Left lung (tissue), 10 donors: ENCODE measurements around the gene EVPL. TPM values are rescaled to one million over a fixed set of nuclear protein-coding genes. Genes with fewer than 3 reads are reported as not detected.

Experiments
- ATAC-seq: fragments of 200-7000 bp; cut with Tn5 transposase; one replicate; pipeline ENCODE4 v1.9.1; 2020; ENCODE audit warnings: moderate library complexity
- DNase-seq, 4 donors: peaks; one replicate each; pipeline ENCODE4 v3.0.0-alpha.2; 2013 to 2020
- H3K27ac ChIP-seq, 2 donors: fragments of 200-600 bp; sonication (generic) in 1 of 2; one replicate each; pipeline versions ENCODE4 v1.5.0 to v1.8.0; 2020 to 2021
- H3K27me3 ChIP-seq, 2 donors: fragments of 200-600 bp; sonication (generic) in 1 of 2; one replicate each; pipeline versions ENCODE4 v1.5.0 to v1.8.0; 2020 to 2021
- H3K36me3 ChIP-seq, 2 donors: fragments of 200-600 bp; sonication (generic) in 1 of 2; one replicate each; pipeline versions ENCODE4 v1.5.0 to v1.8.0; 2020 to 2021
- H3K4me1 ChIP-seq, 2 donors: fragments of 200-600 bp; one replicate each; pipeline ENCODE4 v1.8.0; 2021
- H3K4me3 ChIP-seq, 2 donors: fragments of 200-600 bp; sonication (generic) in 1 of 2; one replicate each; pipeline versions ENCODE4 v1.5.0 to v1.8.0; 2020 to 2021; ENCODE audit warnings: mild to moderate bottlenecking in 1 of 2
- H3K9me3 ChIP-seq, 2 donors: fragments of 200-600 bp; sonication (generic) in 1 of 2; one replicate each; pipeline versions ENCODE4 v1.5.0 to v1.8.0; 2020 to 2021
- intact Hi-C, 2 donors: fragments of 100-400 bp; cut with DNase I; formaldehyde crosslinking; loops; one replicate each; pipeline versions ENCODE4 v1.11.2 to v1.14.2; 2022
- polyA plus RNA-seq, 6 donors: library from polyadenylated mRNA; unstranded; fragments of 120-200 nt; gene quantifications; one replicate each; pipeline ENCODE4 v1.2.1, GENCODE V29; 2013; ENCODE audit not compliant: insufficient read length in 6 of 6
- total RNA-seq, 2 donors: library from RNA; stranded (reverse); fragmentation: NEBNext Ultra II Directional; extraction: Animal tissue kit (Norgen Biotek cat#: 25700); gene quantifications; one replicate each; pipeline ENCODE4 v1.2.1, GENCODE V29; 2021
- TF ChIP-seq, protein P1 (sequence below), 2 donors: fragments of 200-600 bp; sonication (generic) in 1 of 2; IDR thresholded peaks; one replicate each; pipeline versions ENCODE4 v1.5.0 to v1.8.0; 2021; ENCODE audit warnings: antibody characterized with exemption in 2 of 2
- donor health status: DM: no; HTN: yes; CAD: no.
- donor health status: DM: no; HTN: no; CAD: no.

EVPL gene
- total and polyA plus RNA-seq, 8 donors = 23.3 to 53.1 (median 43.9) TPM

DNA sequence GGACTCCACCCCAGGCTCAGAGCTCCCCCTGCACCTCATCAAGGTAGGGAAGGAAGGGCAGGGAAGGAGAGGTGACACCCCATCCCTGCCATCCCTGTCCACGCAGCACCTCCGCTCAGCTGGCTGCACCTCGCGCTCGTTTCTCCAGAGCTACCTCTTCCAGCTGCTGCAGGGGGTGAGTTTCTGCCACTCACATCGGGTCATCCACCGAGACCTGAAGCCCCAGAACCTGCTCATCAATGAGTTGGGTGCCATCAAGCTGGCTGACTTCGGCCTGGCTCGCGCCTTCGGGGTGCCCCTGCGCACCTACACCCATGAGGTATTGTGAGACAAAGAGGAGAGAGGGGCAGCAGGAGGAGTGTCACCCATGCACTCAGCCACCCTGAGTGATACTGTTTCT is 25.0 kb downstream of the EVPL start:
- intact Hi-C loops = loop anchor here in 1 of 2 donors (5.0 kb wide), 1 partner anchor 95 kb away; no protein-coding TSS in a partner anchor
- Histone ChIP-seq H3K9me3 (no peaks in the 10 kb centered on the region), H3K36me3 (peaks cover 0 to 49% of the 10 kb centered on the region in 2 donors), H3K27ac (no peak overlapping the region), H3K4me1 (peaks cover 3 to 19% of the 10 kb centered on the region in 2 donors), H3K4me3 (no peak overlapping the region), H3K27me3 (no peaks in the 10 kb centered on the region)
- ATAC-seq = no peak
- TF ChIP-seq, protein P1, sequence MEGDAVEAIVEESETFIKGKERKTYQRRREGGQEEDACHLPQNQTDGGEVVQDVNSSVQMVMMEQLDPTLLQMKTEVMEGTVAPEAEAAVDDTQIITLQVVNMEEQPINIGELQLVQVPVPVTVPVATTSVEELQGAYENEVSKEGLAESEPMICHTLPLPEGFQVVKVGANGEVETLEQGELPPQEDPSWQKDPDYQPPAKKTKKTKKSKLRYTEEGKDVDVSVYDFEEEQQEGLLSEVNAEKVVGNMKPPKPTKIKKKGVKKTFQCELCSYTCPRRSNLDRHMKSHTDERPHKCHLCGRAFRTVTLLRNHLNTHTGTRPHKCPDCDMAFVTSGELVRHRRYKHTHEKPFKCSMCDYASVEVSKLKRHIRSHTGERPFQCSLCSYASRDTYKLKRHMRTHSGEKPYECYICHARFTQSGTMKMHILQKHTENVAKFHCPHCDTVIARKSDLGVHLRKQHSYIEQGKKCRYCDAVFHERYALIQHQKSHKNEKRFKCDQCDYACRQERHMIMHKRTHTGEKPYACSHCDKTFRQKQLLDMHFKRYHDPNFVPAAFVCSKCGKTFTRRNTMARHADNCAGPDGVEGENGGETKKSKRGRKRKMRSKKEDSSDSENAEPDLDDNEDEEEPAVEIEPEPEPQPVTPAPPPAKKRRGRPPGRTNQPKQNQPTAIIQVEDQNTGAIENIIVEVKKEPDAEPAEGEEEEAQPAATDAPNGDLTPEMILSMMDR (IDR thresholded peaks at IDR 0.05) = no peak
- no peak for DNase-seq

DNA sequence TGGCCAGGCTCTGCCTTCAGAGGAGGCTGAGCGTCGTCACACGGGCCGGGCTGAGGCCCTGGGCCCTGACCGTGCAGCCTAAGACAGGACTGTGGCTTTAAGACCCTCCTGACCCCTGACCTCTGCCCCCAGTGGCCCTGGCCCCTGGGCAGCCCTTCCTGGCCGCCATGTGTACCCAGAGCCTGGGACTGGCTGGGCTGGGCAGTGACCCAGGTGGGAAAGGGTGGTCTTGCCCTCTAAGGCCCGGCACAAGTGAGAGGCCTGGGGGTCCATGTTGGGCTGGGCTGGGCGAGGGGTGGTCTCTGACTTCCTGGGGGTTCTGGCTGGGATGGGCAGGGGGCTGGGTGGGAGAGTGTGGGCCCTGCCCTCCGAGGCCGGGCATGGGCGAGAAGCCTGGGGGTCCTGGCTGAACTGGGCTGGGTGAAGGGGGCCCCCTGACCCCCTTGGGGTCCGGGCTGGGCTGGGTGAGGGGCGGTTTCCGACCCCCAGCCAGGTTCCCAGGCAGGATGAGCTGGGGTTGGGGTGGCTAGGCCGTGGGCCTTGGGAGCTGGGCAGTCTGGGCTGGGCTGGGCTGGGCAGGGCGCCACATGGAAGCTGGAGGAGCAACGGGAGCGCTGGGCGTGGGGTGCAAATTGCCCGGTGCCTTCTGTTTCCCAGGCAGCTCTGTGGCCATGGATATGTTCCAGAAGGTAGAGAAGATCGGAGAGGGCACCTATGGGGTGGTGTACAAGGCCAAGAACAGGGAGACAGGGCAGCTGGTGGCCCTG is 26.2 kb downstream of the EVPL start, which contains the start of gene CDK3:
Gene CDK3, plus strand, starts transcription at position 101 of the 767 bp plus-strand sequence. Its CDS starts 571 bp downstream, at position 672.
- Histone ChIP-seq H3K27ac (no peak within 1 kb of the TSS), H3K4me3 (no peak within 1 kb of the TSS), H3K4me1 (peaks cover 9 to 28% of the 10 kb centered on the region in 2 donors), H3K36me3 (peaks cover 0 to 43% of the 10 kb centered on the region in 2 donors), H3K27me3 (no peaks in the 10 kb centered on the region), H3K9me3 (no peaks in the 10 kb centered on the region)
- DNase-seq (no peak), ATAC-seq (no peak)
- TF ChIP-seq, protein P1 (IDR thresholded peaks at IDR 0.05) = peak in 1 of 2 donors; percentile 13
- intact Hi-C loops = loop anchor here in 1 of 2 donors (5.0 kb wide), 1 partner anchor 94 kb away; no protein-coding TSS in a partner anchor

DNA sequence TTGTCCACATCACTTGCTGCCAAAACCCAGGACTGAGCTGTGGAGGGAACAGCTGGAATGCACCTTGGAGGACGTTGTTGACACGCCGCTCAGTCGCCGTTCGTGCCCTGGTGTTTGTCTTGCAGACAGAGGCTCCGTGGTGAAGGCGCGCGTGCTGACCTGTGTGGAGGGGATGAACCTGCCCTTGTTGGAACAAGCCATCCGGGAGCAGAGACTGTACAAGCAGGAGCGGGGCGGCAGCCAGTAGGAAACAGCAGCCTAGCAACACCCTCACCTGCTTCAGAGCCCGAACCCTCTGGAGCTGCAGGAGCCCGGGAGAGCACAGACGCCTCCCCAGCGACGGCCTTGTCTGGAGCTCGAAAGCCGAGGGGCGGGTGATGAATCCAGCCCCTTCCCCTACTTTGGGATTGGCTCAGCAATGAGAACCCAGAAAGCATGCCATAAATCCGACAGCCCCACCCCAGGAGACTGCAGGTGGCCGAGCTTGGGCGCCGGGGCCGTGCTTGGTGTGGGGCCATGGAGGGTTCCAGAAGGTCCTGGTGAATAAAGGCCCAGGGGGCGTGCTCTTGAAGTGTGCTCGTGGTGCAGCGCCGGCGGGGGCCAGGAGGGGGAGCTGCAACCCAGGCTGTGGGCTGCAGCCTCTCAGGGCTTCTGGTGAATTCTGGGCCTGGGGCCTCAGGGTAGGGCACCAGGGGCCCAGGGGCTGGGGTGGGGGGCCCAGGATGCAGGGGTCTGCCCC is 26.9 kb downstream of the EVPL start:
- TF ChIP-seq, protein P1 (IDR thresholded peaks at IDR 0.05) = peak; percentile 35 to 68
- Histone ChIP-seq H3K36me3 (peaks cover 0 to 45% of the 10 kb centered on the region in 2 donors), H3K9me3 (no peaks in the 10 kb centered on the region), H3K27ac (no peak overlapping the region), H3K27me3 (no peaks in the 10 kb centered on the region), H3K4me3 (no peak overlapping the region), H3K4me1 (peaks cover 9 to 25% of the 10 kb centered on the region in 2 donors)
- intact Hi-C loops = loop anchor here in 1 of 2 donors (5.0 kb wide), 1 partner anchor 93 kb away; no protein-coding TSS in a partner anchor
- ATAC-seq = peak; percentile 51
- peak in 1 of 4 donors; percentile 89 for DNase-seq

DNA sequence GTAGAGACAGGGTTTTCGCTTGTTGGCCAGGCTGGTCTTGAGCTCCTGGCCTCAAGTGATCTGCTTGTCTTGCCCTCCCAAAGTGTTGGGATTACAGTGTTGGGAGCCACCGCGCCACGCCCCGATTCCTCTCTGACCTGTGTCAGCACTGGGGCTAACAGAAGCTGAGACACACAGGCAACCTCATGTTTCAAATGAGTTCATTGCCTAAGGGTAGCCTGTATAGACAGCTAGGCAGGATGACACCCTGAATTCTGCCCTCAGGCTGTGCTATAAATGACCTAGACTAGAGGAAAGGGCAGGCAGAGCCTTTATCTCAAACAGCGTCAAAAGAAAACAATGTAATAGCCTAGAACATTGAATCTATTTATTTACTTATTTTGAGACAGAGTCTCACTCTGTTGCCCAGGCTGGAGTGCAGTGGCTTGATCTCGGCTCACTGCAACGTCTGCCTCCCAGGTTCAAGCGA is 28.7 kb downstream of the EVPL start:
- DNase-seq = no peak
- Histone ChIP-seq H3K36me3 (peaks cover 0 to 50% of the 10 kb centered on the region in 2 donors), H3K27ac (peak overlapping the region in 1 of 2 donors; percentile 28), H3K4me1 (peaks cover 9 to 24% of the 10 kb centered on the region in 2 donors), H3K27me3 (no peaks in the 10 kb centered on the region), H3K4me3 (no peak overlapping the region), H3K9me3 (no peaks in the 10 kb centered on the region)
- intact Hi-C loops = no loop called here
- ATAC-seq = no peak
- TF ChIP-seq, protein P1 (IDR thresholded peaks at IDR 0.05) = no peak
